Measurements from ENCODE around the gene GDI1. TPM values are rescaled to one million over a fixed set of nuclear protein-coding genes. Genes with fewer than 3 reads are reported as not detected.

Gene GDI1
- total and polyA plus RNA-seq, 9 of the 15 experiments (the other 6 are each of a cell fraction or from before 2014, with no cell fraction given): 0.97 to 82.6 (median 37.5) TPM

- ATAC-seq: no peak
- Histone ChIP-seq H4K20me1 (replicated peaks; ENCODE audit: control insufficient read depth, insufficient read depth, low read length) (peaks cover 3% of the 10 kb centered on the region; the same call in 1 of the 2 replicates), H3K9me1 (ENCODE audit: control insufficient read depth, insufficient read depth, low read length) (peaks cover under 1% of the 10 kb centered on the region), H3K27me3 (ENCODE audit: control insufficient read depth in 2 of 2, insufficient read depth in 2 of 2, low read length in 2 of 2) (no peaks in the 10 kb centered on the region), H3K4me2 (ENCODE audit: insufficient read depth, low read length) (no peak overlapping the region), H3K9me3 (replicated peaks; ENCODE audit: control insufficient read depth, insufficient read depth, low read depth, low read length) (no peaks in the 10 kb centered on the region), H2AFZ (ENCODE audit: low read depth, low read length) (no peak overlapping the region), H3K4me3 (no peak overlapping the region), H3K4me1 (replicated peaks in 1 of 2; ENCODE audit: control insufficient read depth in 2 of 2, insufficient read depth in 2 of 2, low read length in 2 of 2) (peaks cover 23 to 66% of the 10 kb centered on the region in 2 experiments; a peak in 4 of 5 replicates), H3K9ac (ENCODE audit: insufficient read depth in 1 of 2, low read depth in 2 of 2, low read length in 2 of 2) (no peak overlapping the region; a peak in 1 of 4 replicates), H3K79me2 (ENCODE audit: control insufficient read depth, insufficient read depth, low read length) (peaks cover 41% of the 10 kb centered on the region), H3K27ac (ENCODE audit: extremely low read depth, low read depth, low read length) (no peak overlapping the region), H3K36me3 (ENCODE audit: control insufficient read depth, insufficient read depth, low read length) (peaks cover 64% of the 10 kb centered on the region; the same call in 2 of the 3 replicates)
- 79% methylated on average over 2 of the region's 7 CpGs for WGBS (ENCODE audit: insufficient coverage, low coverage, missing lambda C conversion rate)
- no TSS peak for BruUV-seq (replicated peaks)
- DNase-seq (ENCODE audit: extremely low read depth in 1 of 4, low spot score in 3 of 4): no peak
- ChIA-PET CTCF (ENCODE audit: low intra/inter-chr PET ratio) (no interaction called here), POLR2A (no interaction called here)
- intact Hi-C loops (cut with micrococcal nuclease) (no loop called here), in situ Hi-C loops (cut with MboI) (no loop called here)
- no peak for FAIRE-seq
- no peak for TF ChIP-seq MED1 (CRISPR knock-in tag; IDR thresholded peaks at IDR 0.05; ENCODE audit: borderline replicate concordance)
- no peak for TF ChIP-seq HOXB6 (CRISPR knock-in tag; IDR thresholded peaks at IDR 0.05; ENCODE audit: borderline replicate concordance)
- no peak for TF ChIP-seq STAT6 (CRISPR knock-in tag; IDR thresholded peaks at IDR 0.05)
- TF ChIP-seq BDP1 (IDR thresholded peaks at IDR 0.05; ENCODE audit: insufficient read depth, insufficient read length): no peak
- no peak for TF ChIP-seq ARID4B (CRISPR knock-in tag; IDR thresholded peaks at IDR 0.05)
- no peak for TF ChIP-seq RB1 (IDR thresholded peaks at IDR 0.05; ENCODE audit: low read depth)
- TF ChIP-seq ZNF583 (CRISPR knock-in tag; IDR thresholded peaks at IDR 0.05): no peak
- no peak for TF ChIP-seq NCOA1 (IDR thresholded peaks at IDR 0.05; ENCODE audit: low read depth)
- TF ChIP-seq FOXA1 (IDR thresholded peaks at IDR 0.05; ENCODE audit: borderline replicate concordance): no peak
- no peak for TF ChIP-seq RERE (CRISPR knock-in tag; IDR thresholded peaks at IDR 0.05; ENCODE audit: borderline replicate concordance)
- no peak for TF ChIP-seq NONO (IDR thresholded peaks at IDR 0.05; ENCODE audit: low read depth in 2 of 2, low read length in 1 of 2)
Observed at GRCh38 chrX:154433605-154434004, 3.3 kb upstream of the GDI1 start.
